Liver (tissue), 9 donors: ENCODE measurements around the gene CALHM3. TPM values are rescaled to one million over a fixed set of nuclear protein-coding genes. Genes with fewer than 3 reads are reported as not detected.

Experiments
- DNase-seq: peaks from one replicate; pipeline ENCODE4 v3.0.0-alpha.2; 2017; ENCODE audit warnings: low spot score
- H3K27ac ChIP-seq, 2 donors: one replicate each; pipeline ENCODE4 v1.7.0; 2013; ENCODE audit warnings: inconsistent platforms in 2 of 2, low read length in 2 of 2, control low read depth in 1 of 2, low read depth in 1 of 2, mild to moderate bottlenecking in 1 of 2
- H3K27me3 ChIP-seq, 4 donors: one replicate each; pipeline versions ENCODE4 v1.6.1 to v1.7.0; 2013; ENCODE audit warnings: low read length in 3 of 4, inconsistent platforms in 1 of 4, mild to moderate bottlenecking in 1 of 4, moderate library complexity in 1 of 4; ENCODE audit not compliant: control insufficient read depth in 4 of 4, insufficient read depth in 4 of 4
- H3K36me3 ChIP-seq, 4 donors: one replicate each; pipeline versions ENCODE4 v1.6.1 to v1.7.0; 2013; ENCODE audit warnings: low read length in 3 of 4, mild to moderate bottlenecking in 3 of 4, low read depth in 1 of 4, moderate library complexity in 1 of 4; ENCODE audit not compliant: control insufficient read depth in 4 of 4, insufficient read depth in 3 of 4
- H3K4me1 ChIP-seq, 4 donors: one replicate each; pipeline versions ENCODE4 v1.6.1 to v1.7.0; 2013; ENCODE audit warnings: low read length in 3 of 4, mild to moderate bottlenecking in 3 of 4, moderate library complexity in 1 of 4; ENCODE audit not compliant: control insufficient read depth in 4 of 4, insufficient read depth in 4 of 4
- H3K4me3 ChIP-seq, 3 donors: one replicate each; pipeline versions ENCODE4 v1.6.1 to v1.7.0; 2013; ENCODE audit warnings: low read length in 3 of 3, control low read depth in 1 of 3, low read depth in 1 of 3, mild to moderate bottlenecking in 1 of 3
- H3K9ac ChIP-seq, 2 donors: one replicate each; pipeline ENCODE4 v1.7.0; 2013; ENCODE audit warnings: low read length in 2 of 2, mild to moderate bottlenecking in 2 of 2, moderate library complexity in 2 of 2, control low read depth in 1 of 2, low read depth in 1 of 2
- H3K9me3 ChIP-seq, 4 donors: one replicate each; pipeline versions ENCODE4 v1.6.1 to v1.7.0; 2013; ENCODE audit warnings: low read length in 3 of 4; ENCODE audit not compliant: control insufficient read depth in 4 of 4
- ATF3 ChIP-seq: IDR thresholded peaks from 2 replicates; pipeline ENCODE4 v1.6.1; 2016; ENCODE audit warnings: antibody characterized with exemption
- EGR1 ChIP-seq, 2 donors: IDR thresholded peaks; 2 replicates each; pipeline ENCODE4 v1.6.1; 2016 to 2018; ENCODE audit warnings: antibody characterized with exemption in 2 of 2, low read depth in 2 of 2
- FOXA2 ChIP-seq: IDR thresholded peaks from 2 replicates; pipeline ENCODE4 v1.6.1; 2016; ENCODE audit warnings: antibody characterized with exemption
- GABPA ChIP-seq, 2 donors: IDR thresholded peaks in 1 of 2; conservative IDR thresholded peaks in 1 of 2; 2 replicates each; pipeline ENCODE4 v1.6.1; 2016; ENCODE audit warnings: antibody characterized with exemption in 2 of 2, mild to moderate bottlenecking in 1 of 2, moderate library complexity in 1 of 2
- HNF4A ChIP-seq, 2 donors: conservative IDR thresholded peaks; 2 replicates each; pipeline ENCODE4 v1.6.1; 2016; ENCODE audit warnings: antibody characterized with exemption in 2 of 2, mild to moderate bottlenecking in 2 of 2
- HNF4G ChIP-seq: IDR thresholded peaks from 2 replicates; pipeline ENCODE4 v1.6.1; 2016; ENCODE audit warnings: antibody characterized with exemption
- JUND ChIP-seq, 2 donors: IDR thresholded peaks; 2 replicates each; pipeline ENCODE4 v1.6.1; 2016; ENCODE audit warnings: antibody characterized with exemption in 2 of 2
- NR2F2 ChIP-seq: IDR thresholded peaks from 2 replicates; pipeline ENCODE4 v1.6.1; 2016; ENCODE audit warnings: antibody characterized with exemption
- RAD21 ChIP-seq, 2 donors: IDR thresholded peaks; 2 replicates each; pipeline ENCODE4 v1.6.1; 2016; ENCODE audit warnings: antibody characterized with exemption in 2 of 2, mild to moderate bottlenecking in 2 of 2
- RXRA ChIP-seq, 2 donors: IDR thresholded peaks; 2 replicates each; pipeline ENCODE4 v1.6.1; 2017 to 2018; ENCODE audit warnings: antibody characterized with exemption in 2 of 2, mild to moderate bottlenecking in 1 of 2
- SP1 ChIP-seq: IDR thresholded peaks from 2 replicates; pipeline ENCODE4 v1.6.1; 2018; ENCODE audit warnings: antibody characterized with exemption, mild to moderate bottlenecking
- TAF1 ChIP-seq: conservative IDR thresholded peaks from 2 replicates; pipeline ENCODE4 v1.6.1; 2016; ENCODE audit warnings: antibody characterized with exemption, mild to moderate bottlenecking
- YY1 ChIP-seq: IDR thresholded peaks from 2 replicates; pipeline ENCODE4 v1.6.1; 2016; ENCODE audit warnings: antibody characterized with exemption, mild to moderate bottlenecking
- WGBS: extraction: QIAGEN DNeasy Blood & Tissue Kit; methylation state at CpG from one replicate; pipeline ENCODE4 v1.1.7; 2013; 5-methylcytosine and 5-hydroxymethylcytosine counted together
- polyA plus RNA-seq, 2 donors: library from polyadenylated mRNA; stranded (reverse) in 1 of 2; unstranded in 1 of 2; fragments of 200-250 nt in 1 of 2; fragments of >200 nt in 1 of 2; fragmentation: Nextera tagmentation in 1 of 2; extraction: Ambion mirVana in 1 of 2; gene quantifications; one replicate each; pipeline versions ENCODE4 v1.2.1 to v1.2.3, GENCODE V29; 2013 to 2015
- total RNA-seq, 2 donors: library from RNA; depleted of rRNA; stranded (reverse); fragments of >200 nt; gene quantifications; one replicate each; pipeline ENCODE4 v1.2.3, GENCODE V29; 2014
- TF ChIP-seq, protein P1 (sequence below): fragments of 150-350 bp; IDR thresholded peaks from 2 replicates; pipeline ENCODE4 v1.5.1; 2017; ENCODE audit warnings: improper control_type of control experiment, low read depth, low read length; ENCODE audit not compliant: missing input control
- TF ChIP-seq, protein P2 (sequence below): IDR thresholded peaks from 2 replicates; pipeline ENCODE4 v1.6.1; 2016; ENCODE audit warnings: antibody characterized with exemption, mild to moderate bottlenecking
- TF ChIP-seq, protein P3 (sequence below): IDR thresholded peaks from 2 replicates; pipeline ENCODE4 v1.6.1; 2016; ENCODE audit warnings: antibody characterized with exemption
- donor health status: healthy.
- donor health status: healthy.
- donor health status: healthy.
- donor health status: healthy.
- donor health status: healthy.

Gene CALHM3
- total and polyA plus RNA-seq, 4 donors: 0.14 TPM; not detected in 3

DNA sequence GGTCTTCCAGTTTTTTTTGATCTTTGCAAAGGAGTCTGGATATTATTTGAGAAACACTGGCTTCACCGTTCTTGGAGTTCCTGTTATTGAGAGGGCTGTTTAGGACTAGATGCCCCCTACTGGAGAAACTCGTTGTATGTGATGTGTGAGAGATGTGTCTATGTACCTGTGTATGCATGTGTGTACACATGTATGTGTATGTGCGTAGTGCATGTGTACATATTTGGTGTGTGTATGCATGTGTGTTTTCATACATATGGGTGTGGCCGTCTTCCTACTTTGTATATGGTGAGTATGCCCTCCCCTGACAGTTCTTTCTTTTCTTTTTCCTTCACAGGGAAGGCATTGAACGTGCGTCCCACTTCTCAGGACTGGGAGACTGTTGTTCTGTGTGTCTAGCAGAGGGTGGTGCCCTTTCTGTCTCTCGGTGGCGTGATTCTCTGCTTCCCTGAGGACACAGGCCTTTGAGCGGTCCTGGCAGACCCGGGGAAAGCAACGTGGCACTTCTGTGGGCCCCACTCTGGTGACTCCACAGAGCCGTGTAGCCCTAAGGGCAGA, 3.0 kb upstream of the CALHM3 start:
- H3K36me3 ChIP-seq: no peaks in the 10 kb centered on the region
- no peak for DNase-seq
- no peak overlapping the region for H3K4me3 ChIP-seq
- TF ChIP-seq ATF3 (no peak), RAD21 (IDR thresholded peaks at IDR 0.05) (peak; percentile 70 to 79)
- TF ChIP-seq, protein P1, sequence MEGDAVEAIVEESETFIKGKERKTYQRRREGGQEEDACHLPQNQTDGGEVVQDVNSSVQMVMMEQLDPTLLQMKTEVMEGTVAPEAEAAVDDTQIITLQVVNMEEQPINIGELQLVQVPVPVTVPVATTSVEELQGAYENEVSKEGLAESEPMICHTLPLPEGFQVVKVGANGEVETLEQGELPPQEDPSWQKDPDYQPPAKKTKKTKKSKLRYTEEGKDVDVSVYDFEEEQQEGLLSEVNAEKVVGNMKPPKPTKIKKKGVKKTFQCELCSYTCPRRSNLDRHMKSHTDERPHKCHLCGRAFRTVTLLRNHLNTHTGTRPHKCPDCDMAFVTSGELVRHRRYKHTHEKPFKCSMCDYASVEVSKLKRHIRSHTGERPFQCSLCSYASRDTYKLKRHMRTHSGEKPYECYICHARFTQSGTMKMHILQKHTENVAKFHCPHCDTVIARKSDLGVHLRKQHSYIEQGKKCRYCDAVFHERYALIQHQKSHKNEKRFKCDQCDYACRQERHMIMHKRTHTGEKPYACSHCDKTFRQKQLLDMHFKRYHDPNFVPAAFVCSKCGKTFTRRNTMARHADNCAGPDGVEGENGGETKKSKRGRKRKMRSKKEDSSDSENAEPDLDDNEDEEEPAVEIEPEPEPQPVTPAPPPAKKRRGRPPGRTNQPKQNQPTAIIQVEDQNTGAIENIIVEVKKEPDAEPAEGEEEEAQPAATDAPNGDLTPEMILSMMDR: peak; percentile 46
- H3K27ac ChIP-seq: no peak overlapping the region
- no peak overlapping the region for H3K9ac ChIP-seq
- no peaks in the 10 kb centered on the region for H3K27me3 ChIP-seq
- no peaks in the 10 kb centered on the region for H3K9me3 ChIP-seq
- H3K4me1 ChIP-seq: no peaks in the 10 kb centered on the region
- WGBS: 62% methylated on average over 12 of the region's 12 CpGs

- DNase-seq: no peak
- TF ChIP-seq RAD21 (IDR thresholded peaks at IDR 0.05) (no peak), ATF3 (no peak), HNF4G (no peak), SP1 (no peak), YY1 (no peak), NR2F2 (no peak), FOXA2 (no peak), TAF1 (no peak), RXRA (IDR thresholded peaks at IDR 0.05) (no peak), GABPA (IDR thresholded peaks at IDR 0.05 in 1 of 2, conservative IDR thresholded peaks at IDR 0.05 in 1 of 2) (no peak), EGR1 (IDR thresholded peaks at IDR 0.05; ENCODE audit: low read depth in 2 of 2) (no peak), JUND (IDR thresholded peaks at IDR 0.05) (no peak), HNF4A (conservative IDR thresholded peaks at IDR 0.05) (no peak)
- TF ChIP-seq, protein P1: no peak
- TF ChIP-seq, protein P2, sequence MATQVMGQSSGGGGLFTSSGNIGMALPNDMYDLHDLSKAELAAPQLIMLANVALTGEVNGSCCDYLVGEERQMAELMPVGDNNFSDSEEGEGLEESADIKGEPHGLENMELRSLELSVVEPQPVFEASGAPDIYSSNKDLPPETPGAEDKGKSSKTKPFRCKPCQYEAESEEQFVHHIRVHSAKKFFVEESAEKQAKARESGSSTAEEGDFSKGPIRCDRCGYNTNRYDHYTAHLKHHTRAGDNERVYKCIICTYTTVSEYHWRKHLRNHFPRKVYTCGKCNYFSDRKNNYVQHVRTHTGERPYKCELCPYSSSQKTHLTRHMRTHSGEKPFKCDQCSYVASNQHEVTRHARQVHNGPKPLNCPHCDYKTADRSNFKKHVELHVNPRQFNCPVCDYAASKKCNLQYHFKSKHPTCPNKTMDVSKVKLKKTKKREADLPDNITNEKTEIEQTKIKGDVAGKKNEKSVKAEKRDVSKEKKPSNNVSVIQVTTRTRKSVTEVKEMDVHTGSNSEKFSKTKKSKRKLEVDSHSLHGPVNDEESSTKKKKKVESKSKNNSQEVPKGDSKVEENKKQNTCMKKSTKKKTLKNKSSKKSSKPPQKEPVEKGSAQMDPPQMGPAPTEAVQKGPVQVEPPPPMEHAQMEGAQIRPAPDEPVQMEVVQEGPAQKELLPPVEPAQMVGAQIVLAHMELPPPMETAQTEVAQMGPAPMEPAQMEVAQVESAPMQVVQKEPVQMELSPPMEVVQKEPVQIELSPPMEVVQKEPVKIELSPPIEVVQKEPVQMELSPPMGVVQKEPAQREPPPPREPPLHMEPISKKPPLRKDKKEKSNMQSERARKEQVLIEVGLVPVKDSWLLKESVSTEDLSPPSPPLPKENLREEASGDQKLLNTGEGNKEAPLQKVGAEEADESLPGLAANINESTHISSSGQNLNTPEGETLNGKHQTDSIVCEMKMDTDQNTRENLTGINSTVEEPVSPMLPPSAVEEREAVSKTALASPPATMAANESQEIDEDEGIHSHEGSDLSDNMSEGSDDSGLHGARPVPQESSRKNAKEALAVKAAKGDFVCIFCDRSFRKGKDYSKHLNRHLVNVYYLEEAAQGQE: no peak
- TF ChIP-seq, protein P3, sequence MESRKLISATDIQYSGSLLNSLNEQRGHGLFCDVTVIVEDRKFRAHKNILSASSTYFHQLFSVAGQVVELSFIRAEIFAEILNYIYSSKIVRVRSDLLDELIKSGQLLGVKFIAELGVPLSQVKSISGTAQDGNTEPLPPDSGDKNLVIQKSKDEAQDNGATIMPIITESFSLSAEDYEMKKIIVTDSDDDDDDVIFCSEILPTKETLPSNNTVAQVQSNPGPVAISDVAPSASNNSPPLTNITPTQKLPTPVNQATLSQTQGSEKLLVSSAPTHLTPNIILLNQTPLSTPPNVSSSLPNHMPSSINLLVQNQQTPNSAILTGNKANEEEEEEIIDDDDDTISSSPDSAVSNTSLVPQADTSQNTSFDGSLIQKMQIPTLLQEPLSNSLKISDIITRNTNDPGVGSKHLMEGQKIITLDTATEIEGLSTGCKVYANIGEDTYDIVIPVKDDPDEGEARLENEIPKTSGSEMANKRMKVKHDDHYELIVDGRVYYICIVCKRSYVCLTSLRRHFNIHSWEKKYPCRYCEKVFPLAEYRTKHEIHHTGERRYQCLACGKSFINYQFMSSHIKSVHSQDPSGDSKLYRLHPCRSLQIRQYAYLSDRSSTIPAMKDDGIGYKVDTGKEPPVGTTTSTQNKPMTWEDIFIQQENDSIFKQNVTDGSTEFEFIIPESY: no peak
- Histone ChIP-seq H3K36me3 (no peaks in the 10 kb centered on the region), H3K27me3 (no peaks in the 10 kb centered on the region), H3K4me1 (no peaks in the 10 kb centered on the region), H3K4me3 (no peak overlapping the region), H3K27ac (no peak overlapping the region), H3K9me3 (no peaks in the 10 kb centered on the region), H3K9ac (no peak overlapping the region)
- 84% methylated on average over 5 of the region's 5 CpGs for WGBS
Measured at GRCh38 chr10:103480521-103480920, 1.5 kb upstream of the CALHM3 start.
